Retinal pigment epithelial cell (primary cell): ENCODE results near the gene ZAP70.

ENCODE experiments used
- DNase-seq: peaks from one replicate; pipeline ENCODE4 v3.0.0-alpha.2; 2010; ENCODE audit warnings: low read depth
- H3K4me3 ChIP-seq: 2 replicates; pipeline ENCODE4 v1.5.1; 2011; ENCODE audit warnings: mild to moderate bottlenecking, low read length, control low read depth, moderate library complexity
- CTCF ChIP-seq: conservative IDR thresholded peaks from 2 replicates; pipeline ENCODE4 v1.5.1; 2011; ENCODE audit warnings: low read depth, low read length, control low read depth, inconsistent platforms

The ZAP70 gene

DNA sequence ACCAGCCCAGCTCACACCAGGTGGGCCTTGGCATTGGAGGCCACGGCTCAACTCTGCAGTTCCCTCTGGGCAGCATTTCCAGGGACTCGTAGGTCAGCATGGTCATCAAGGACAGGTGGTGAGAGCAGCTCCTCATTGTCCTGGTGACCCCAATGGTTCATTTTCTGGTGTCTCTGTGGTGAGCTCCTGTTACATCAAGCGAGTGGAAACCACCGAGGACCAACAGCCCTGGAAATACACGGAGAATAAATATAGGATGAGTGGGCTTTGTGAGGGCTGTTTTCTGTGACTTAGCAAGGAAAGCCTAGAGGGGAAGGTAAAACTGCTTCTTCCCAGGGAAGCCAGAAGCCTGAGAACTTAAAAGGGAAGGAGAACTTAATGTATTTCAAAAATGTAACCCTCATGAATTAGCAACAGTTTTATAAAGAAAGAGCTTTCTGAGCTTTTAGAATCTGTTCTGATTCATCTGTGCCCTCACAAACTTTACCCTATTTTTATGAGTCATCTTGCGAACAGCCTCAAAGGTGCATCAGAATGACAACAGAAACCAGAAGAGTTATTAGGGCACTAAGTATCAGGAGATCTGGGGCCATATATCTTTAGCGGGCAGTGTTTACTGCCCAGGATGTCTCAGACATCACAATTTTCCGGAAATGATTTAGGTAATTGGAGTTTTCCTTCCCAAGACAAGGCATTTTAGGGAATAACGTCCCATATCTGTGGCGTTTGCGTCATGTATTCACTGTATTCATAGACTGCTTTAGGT is 25.1 kb upstream of the ZAP70 start:
- no peak for DNase-seq
- TF ChIP-seq CTCF = no peak
- no peak overlapping the region for H3K4me3 ChIP-seq

DNA sequence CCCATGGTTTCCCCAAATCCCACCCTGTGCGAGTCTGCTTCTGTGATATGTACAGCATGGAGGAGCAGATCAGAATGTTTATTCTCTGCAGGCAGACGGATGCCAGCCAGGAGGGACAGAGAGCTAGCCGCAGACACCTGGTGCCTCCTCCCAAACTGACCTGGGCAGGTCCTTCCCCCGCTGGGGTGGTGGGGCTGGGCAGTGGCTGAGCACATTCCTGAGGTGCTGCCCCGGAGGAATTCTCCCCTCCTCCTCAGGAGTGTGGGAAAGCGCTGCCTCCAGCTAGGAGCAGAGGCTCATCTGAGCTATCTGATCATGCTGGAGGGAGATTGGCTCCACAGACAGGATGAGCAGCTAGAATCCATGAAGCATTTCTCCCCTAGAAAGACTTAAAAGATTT is 22.2 kb upstream of the ZAP70 start:
- TF ChIP-seq CTCF = no peak
- no peak for DNase-seq
- H3K4me3 ChIP-seq = no peak overlapping the region

GRCh38 chr2:97693476-97693875 is 19.9 kb upstream of the ZAP70 start:
- no peak for DNase-seq
- H3K4me3 ChIP-seq = no peak overlapping the region
- no peak for TF ChIP-seq CTCF

- DNase-seq = no peak
- no peak for TF ChIP-seq CTCF
Measured at GRCh38 chr2:97695744-97696143, 17.6 kb upstream of the ZAP70 start.

GRCh38 chr2:97697252-97698235 is 15.8 kb upstream of the ZAP70 start:
- DNase-seq = peak; percentile 36
- H3K4me3 ChIP-seq = no peak overlapping the region
- TF ChIP-seq CTCF = peak; percentile 86

More at GRCh38 chr2:97695744-97696143, 17.6 kb upstream of the ZAP70 start:
- H3K4me3 ChIP-seq = no peak overlapping the region

GRCh38 chr2:97698530-97698929 is 14.8 kb upstream of the ZAP70 start:
- no peak for DNase-seq
- no peak overlapping the region for H3K4me3 ChIP-seq
- no peak for TF ChIP-seq CTCF
